Measurements from ENCODE around the gene LDHB. TPM values are rescaled to one million over a fixed set of nuclear protein-coding genes. Genes with fewer than 3 reads are reported as not detected.
"Not testable (repeated sequence)": the region's sequence is repeated elsewhere in the genome, so short reads cannot be mapped to it uniquely, and the experiment has no call there.

The LDHB gene
- total RNA-seq, 1 experiment from 2014 or later = 1,343 TPM

DNA sequence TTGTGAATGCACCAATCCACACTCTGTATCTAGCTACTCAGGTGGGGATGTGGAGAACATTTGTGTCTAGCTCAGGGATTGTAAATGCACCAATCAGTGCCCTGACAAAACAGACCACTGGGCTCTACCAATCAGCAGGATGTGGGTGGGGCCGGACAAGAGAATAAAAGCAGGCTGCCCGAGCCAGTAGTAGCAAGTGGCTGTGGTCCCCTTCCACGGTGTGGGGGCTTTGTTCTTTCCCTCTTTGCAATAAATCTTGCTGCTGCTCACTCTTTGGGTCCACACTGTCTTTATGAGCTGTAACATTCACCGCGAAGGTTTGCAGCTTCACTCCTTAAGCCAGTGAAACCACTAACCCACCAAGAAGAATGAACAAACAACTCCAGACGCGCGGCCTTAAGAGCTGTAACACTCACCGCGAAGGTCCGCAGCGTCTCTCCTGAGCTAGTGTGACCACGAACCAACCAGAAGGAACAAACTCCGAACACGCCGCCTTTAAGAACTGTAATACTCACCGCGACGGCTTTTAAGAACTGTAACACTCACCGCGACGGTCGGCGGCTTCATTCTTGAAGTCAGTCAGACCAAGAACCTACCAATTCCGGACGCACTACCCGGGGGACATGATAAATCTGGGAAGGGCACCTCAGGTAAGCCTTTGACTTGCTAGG lies 4.6 kb upstream of the LDHB start:
- H3K36me3 Mint-ChIP-seq (ENCODE audit: insufficient read depth in 1 of 3, low read depth in 3 of 3) = peaks cover 0 to 4% (median 3%) of the 10 kb centered on the region in 3 experiments; a peak in 4 of 7 replicates
- TF ChIP-seq, protein P1, sequence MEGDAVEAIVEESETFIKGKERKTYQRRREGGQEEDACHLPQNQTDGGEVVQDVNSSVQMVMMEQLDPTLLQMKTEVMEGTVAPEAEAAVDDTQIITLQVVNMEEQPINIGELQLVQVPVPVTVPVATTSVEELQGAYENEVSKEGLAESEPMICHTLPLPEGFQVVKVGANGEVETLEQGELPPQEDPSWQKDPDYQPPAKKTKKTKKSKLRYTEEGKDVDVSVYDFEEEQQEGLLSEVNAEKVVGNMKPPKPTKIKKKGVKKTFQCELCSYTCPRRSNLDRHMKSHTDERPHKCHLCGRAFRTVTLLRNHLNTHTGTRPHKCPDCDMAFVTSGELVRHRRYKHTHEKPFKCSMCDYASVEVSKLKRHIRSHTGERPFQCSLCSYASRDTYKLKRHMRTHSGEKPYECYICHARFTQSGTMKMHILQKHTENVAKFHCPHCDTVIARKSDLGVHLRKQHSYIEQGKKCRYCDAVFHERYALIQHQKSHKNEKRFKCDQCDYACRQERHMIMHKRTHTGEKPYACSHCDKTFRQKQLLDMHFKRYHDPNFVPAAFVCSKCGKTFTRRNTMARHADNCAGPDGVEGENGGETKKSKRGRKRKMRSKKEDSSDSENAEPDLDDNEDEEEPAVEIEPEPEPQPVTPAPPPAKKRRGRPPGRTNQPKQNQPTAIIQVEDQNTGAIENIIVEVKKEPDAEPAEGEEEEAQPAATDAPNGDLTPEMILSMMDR (conservative IDR thresholded peaks at IDR 0.05) = no peak
- peaks cover 5% of the 10 kb centered on the region for H3K27me3 Mint-ChIP-seq (ENCODE audit: low read depth)

DNA sequence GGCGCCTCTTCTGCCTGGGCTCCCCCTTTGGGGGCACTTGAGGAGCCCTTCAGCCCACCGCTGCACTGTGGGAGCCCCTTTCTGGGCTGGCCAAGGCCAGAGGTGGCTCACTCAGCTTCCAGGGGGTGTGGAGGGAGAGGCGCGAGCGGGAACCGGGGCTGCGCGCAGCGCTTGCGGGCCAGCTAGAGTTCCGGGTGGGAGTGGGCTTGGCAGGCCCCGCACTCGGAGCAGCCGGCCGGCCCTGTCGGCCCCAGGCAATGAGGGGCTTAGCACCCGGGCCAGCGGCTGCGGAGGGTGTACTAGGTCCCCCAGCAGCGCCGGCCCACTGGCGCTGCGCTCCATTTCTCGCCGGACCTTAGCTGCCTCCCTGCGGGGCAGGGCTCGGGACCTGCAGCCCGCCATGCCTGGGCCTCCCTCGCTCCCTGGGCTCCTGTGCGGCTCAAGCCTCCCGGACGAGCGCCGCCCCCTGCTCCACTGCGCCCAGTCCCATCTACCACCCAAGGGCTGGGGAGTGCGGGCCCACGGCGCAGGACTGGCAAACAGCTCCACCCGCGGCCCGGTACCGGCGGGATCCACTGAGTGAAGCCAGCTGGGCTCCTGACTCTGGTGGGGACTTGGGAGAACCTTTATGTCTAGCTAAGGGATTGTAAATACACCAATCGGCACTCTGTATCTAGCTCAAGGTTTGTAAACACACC lies 3.9 kb upstream of the LDHB start:
- H3K9ac ChIP-seq (ENCODE audit: extremely low read depth, insufficient read length, low read length); H3K27me3 Mint-ChIP-seq (ENCODE audit: low read depth); H4K5ac ChIP-seq (ENCODE audit: insufficient read length, low read depth, low read length); H4K8ac ChIP-seq (replicated peaks; ENCODE audit: insufficient read length, low read depth, low read length); H3K4me3 Mint-ChIP-seq; H2BK120ac ChIP-seq (ENCODE audit: low read depth, low read length, poor library complexity, severe bottlenecking); DNase-seq; H2BK12ac ChIP-seq (ENCODE audit: insufficient read length, low read depth, low read length); H2AFZ ChIP-seq (ENCODE audit: low read length); H4K91ac ChIP-seq (ENCODE audit: insufficient read length, low read depth, low read length); H2BK20ac ChIP-seq (ENCODE audit: low read depth, low read length, poor library complexity, severe bottlenecking); H4K20me1 ChIP-seq (ENCODE audit: control insufficient read depth, insufficient read depth, insufficient read length); H2BK5ac ChIP-seq (ENCODE audit: insufficient read length, low read length); H3K79me2 ChIP-seq (ENCODE audit: insufficient read depth, low read length); H3K27ac ChIP-seq (ENCODE audit: insufficient read length, low read depth, low read length); H2BK15ac ChIP-seq (ENCODE audit: low read depth, low read length); H3K4me1 Mint-ChIP-seq; H3K27ac Mint-ChIP-seq; H3T11ph ChIP-seq (ENCODE audit: low read length); H3K4me2 ChIP-seq (ENCODE audit: insufficient read depth, insufficient read length, low read length); H3K79me1 ChIP-seq (ENCODE audit: insufficient read depth, low read depth, low read length, poor library complexity, severe bottlenecking); H3K56ac ChIP-seq (ENCODE audit: insufficient read length, low read depth, low read length); H3K9me3 ChIP-seq (ENCODE audit: control insufficient read depth, low read depth, low read length); H3K23ac ChIP-seq (ENCODE audit: insufficient read length, low read depth, low read length); H3K27me3 ChIP-seq (ENCODE audit: insufficient read depth, low read length); H3K14ac ChIP-seq (ENCODE audit: insufficient read depth, low read length); H2AK5ac ChIP-seq (ENCODE audit: insufficient read length, low read length); H3K18ac ChIP-seq (ENCODE audit: insufficient read length, low read depth, low read length); H3K23me2 ChIP-seq (ENCODE audit: insufficient read length, low read depth, low read length, poor library complexity, severe bottlenecking); H3K4ac ChIP-seq (ENCODE audit: low read depth, low read length); H3K9me3 Mint-ChIP-seq; H3K4me1 ChIP-seq (ENCODE audit: insufficient read depth, low read length): not testable (repeated sequence)
- no CpG with 5 or more reads among the region's 44 CpGs for WGBS (ENCODE audit: extremely low coverage, insufficient read length, low lambda C conversion rate)
- peaks cover under 1 to 11% (median 6%) of the 10 kb centered on the region in 3 experiments; a peak in 6 of 7 replicates for H3K36me3 Mint-ChIP-seq (ENCODE audit: insufficient read depth in 1 of 3, low read depth in 3 of 3)

More for the DNA sequence above, 4.6 kb upstream of the LDHB start:
- no peaks in the 10 kb centered on the region for H3K9me3 ChIP-seq (ENCODE audit: control insufficient read depth, low read depth, low read length)
- no peaks in the 10 kb centered on the region for H3K27me3 ChIP-seq (ENCODE audit: insufficient read depth, low read length)
- H3K79me1 ChIP-seq (ENCODE audit: insufficient read depth, low read depth, low read length, poor library complexity, severe bottlenecking) = no peaks in the 10 kb centered on the region
- Mint-ChIP-seq H3K4me3 (no peak overlapping the region), H3K27ac (no peak overlapping the region), H3K4me1 (peaks cover 2% of the 10 kb centered on the region in 2 experiments; a peak in 1 of 4 replicates), H3K9me3 (peaks cover 0 to 2% of the 10 kb centered on the region in 2 experiments; a peak in 1 of 5 replicates)
- H3K79me2 ChIP-seq (ENCODE audit: insufficient read depth, low read length) = no peaks in the 10 kb centered on the region; the same call in 1 of the 2 replicates
- no peak overlapping the region for H4K5ac ChIP-seq (ENCODE audit: insufficient read length, low read depth, low read length)
- H2BK20ac ChIP-seq (ENCODE audit: low read depth, low read length, poor library complexity, severe bottlenecking) = no peak overlapping the region
- H3K23me2 ChIP-seq (ENCODE audit: insufficient read length, low read depth, low read length, poor library complexity, severe bottlenecking) = peaks cover 3% of the 10 kb centered on the region
- H2AFZ ChIP-seq (ENCODE audit: low read length) = no peak overlapping the region
- no peak overlapping the region for H2AK5ac ChIP-seq (ENCODE audit: insufficient read length, low read length)
- H2BK5ac ChIP-seq (ENCODE audit: insufficient read length, low read length) = no peak overlapping the region
- no peak overlapping the region for H4K8ac ChIP-seq (replicated peaks; ENCODE audit: insufficient read length, low read depth, low read length)
- no CpG with 5 or more reads among the region's 27 CpGs for WGBS (ENCODE audit: extremely low coverage, insufficient read length, low lambda C conversion rate)
- no peak overlapping the region for H3T11ph ChIP-seq (ENCODE audit: low read length)
- no peak overlapping the region for H3K23ac ChIP-seq (ENCODE audit: insufficient read length, low read depth, low read length)
- no peak overlapping the region for H3K4ac ChIP-seq (ENCODE audit: low read depth, low read length)
- H4K91ac ChIP-seq (ENCODE audit: insufficient read length, low read depth, low read length) = no peak overlapping the region
- no peaks in the 10 kb centered on the region for H3K4me1 ChIP-seq (ENCODE audit: insufficient read depth, low read length)
- H3K27ac ChIP-seq (ENCODE audit: insufficient read length, low read depth, low read length) = no peak overlapping the region
- no peak overlapping the region for H3K56ac ChIP-seq (ENCODE audit: insufficient read length, low read depth, low read length)
- no peaks in the 10 kb centered on the region for H4K20me1 ChIP-seq (ENCODE audit: control insufficient read depth, insufficient read depth, insufficient read length)
- no peak overlapping the region for H3K9ac ChIP-seq (ENCODE audit: extremely low read depth, insufficient read length, low read length)
- H2BK15ac ChIP-seq (ENCODE audit: low read depth, low read length) = no peak overlapping the region
- DNase-seq = no peak
- H3K18ac ChIP-seq (ENCODE audit: insufficient read length, low read depth, low read length) = no peak overlapping the region
- H2BK12ac ChIP-seq (ENCODE audit: insufficient read length, low read depth, low read length) = no peak overlapping the region
- H3K14ac ChIP-seq (ENCODE audit: insufficient read depth, low read length) = no peak overlapping the region
- no peak overlapping the region for H2BK120ac ChIP-seq (ENCODE audit: low read depth, low read length, poor library complexity, severe bottlenecking)
- no peak overlapping the region for H3K4me2 ChIP-seq (ENCODE audit: insufficient read depth, insufficient read length, low read length)

Data from H9 (cell line).